Brain microvascular endothelial cell (primary cell): ENCODE results near the gene SLC29A1.

Experiments
- DNase-seq: peaks from one replicate; pipeline ENCODE4 v3.0.0-alpha.2; 2020
- H3K27ac ChIP-seq: fragments of 250-450 bp; sonication (Bioruptor Pico); 2 replicates; pipeline ENCODE4 v1.5.1; 2020; ENCODE audit warnings: mild to moderate bottlenecking, moderate library complexity
- H3K27me3 ChIP-seq: fragments of 250-450 bp; sonication (Bioruptor Pico); replicated peaks from 2 replicates; pipeline ENCODE4 v1.5.1; 2020; ENCODE audit warnings: mild to moderate bottlenecking
- H3K36me3 ChIP-seq: fragments of 250-450 bp; sonication (Bioruptor Pico); replicated peaks from 2 replicates; pipeline ENCODE4 v1.5.1; 2020; ENCODE audit warnings: mild to moderate bottlenecking
- H3K4me3 ChIP-seq: 2 replicates; pipeline ENCODE4 v1.5.1; 2011; ENCODE audit warnings: low read depth, mild to moderate bottlenecking, control low read depth, low read length, moderate library complexity
- in situ Hi-C: cut with HindIII; loops from 2 replicates; pipeline ENCODE4 v1.10.0; 2017; ENCODE audit warnings: low sequenced_read_pairs, low pct_ligation_motif_present
- TF ChIP-seq, protein P1 (sequence below): IDR thresholded peaks from 2 replicates; pipeline ENCODE4 v1.5.1; 2011; ENCODE audit warnings: low read depth, mild to moderate bottlenecking, moderate library complexity, low read length, control low read depth, inconsistent platforms; ENCODE audit errors: missing control alignments

SLC29A1 gene

GRCh38 chr6:44273617-44274016 is 50.2 kb downstream of the SLC29A1 start:
- H3K36me3 ChIP-seq: no peaks in the 10 kb centered on the region
- no peak overlapping the region for H3K27ac ChIP-seq
- H3K4me3 ChIP-seq: no peak overlapping the region
- in situ Hi-C loops: no loop called here
- no peak for DNase-seq
- H3K27me3 ChIP-seq: peaks cover 51% of the 10 kb centered on the region
- TF ChIP-seq, protein P1, sequence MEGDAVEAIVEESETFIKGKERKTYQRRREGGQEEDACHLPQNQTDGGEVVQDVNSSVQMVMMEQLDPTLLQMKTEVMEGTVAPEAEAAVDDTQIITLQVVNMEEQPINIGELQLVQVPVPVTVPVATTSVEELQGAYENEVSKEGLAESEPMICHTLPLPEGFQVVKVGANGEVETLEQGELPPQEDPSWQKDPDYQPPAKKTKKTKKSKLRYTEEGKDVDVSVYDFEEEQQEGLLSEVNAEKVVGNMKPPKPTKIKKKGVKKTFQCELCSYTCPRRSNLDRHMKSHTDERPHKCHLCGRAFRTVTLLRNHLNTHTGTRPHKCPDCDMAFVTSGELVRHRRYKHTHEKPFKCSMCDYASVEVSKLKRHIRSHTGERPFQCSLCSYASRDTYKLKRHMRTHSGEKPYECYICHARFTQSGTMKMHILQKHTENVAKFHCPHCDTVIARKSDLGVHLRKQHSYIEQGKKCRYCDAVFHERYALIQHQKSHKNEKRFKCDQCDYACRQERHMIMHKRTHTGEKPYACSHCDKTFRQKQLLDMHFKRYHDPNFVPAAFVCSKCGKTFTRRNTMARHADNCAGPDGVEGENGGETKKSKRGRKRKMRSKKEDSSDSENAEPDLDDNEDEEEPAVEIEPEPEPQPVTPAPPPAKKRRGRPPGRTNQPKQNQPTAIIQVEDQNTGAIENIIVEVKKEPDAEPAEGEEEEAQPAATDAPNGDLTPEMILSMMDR: no peak

DNA sequence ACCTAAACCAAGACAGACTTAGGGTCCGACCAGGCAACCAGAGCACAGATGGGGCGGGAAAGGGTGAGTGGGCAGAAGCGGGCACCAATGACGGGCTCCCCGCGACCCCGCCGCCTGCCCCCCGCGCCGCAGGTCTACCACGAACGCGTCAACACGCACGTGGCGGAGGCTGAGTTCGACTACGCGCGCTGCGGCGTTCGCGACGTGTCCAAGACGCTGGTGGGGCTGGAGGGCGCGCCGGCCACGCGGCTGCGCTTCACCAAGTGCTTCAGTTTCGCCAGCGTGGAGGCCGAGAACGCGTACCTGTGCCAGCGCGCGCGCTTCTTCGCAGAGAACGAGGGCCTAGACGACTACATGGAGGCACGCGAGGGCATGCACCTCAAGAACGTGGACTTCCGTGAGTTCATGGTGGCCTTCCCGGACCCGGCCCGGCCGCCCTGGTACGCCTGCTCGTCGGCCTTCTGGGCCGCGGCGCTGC is 51.9 kb downstream of the SLC29A1 start:
- in situ Hi-C loops: no loop called here
- H3K27ac ChIP-seq: no peak overlapping the region
- H3K27me3 ChIP-seq: peaks cover 35% of the 10 kb centered on the region
- no peaks in the 10 kb centered on the region for H3K36me3 ChIP-seq
- TF ChIP-seq, protein P1: no peak
- no peak overlapping the region for H3K4me3 ChIP-seq
- DNase-seq: no peak

DNA sequence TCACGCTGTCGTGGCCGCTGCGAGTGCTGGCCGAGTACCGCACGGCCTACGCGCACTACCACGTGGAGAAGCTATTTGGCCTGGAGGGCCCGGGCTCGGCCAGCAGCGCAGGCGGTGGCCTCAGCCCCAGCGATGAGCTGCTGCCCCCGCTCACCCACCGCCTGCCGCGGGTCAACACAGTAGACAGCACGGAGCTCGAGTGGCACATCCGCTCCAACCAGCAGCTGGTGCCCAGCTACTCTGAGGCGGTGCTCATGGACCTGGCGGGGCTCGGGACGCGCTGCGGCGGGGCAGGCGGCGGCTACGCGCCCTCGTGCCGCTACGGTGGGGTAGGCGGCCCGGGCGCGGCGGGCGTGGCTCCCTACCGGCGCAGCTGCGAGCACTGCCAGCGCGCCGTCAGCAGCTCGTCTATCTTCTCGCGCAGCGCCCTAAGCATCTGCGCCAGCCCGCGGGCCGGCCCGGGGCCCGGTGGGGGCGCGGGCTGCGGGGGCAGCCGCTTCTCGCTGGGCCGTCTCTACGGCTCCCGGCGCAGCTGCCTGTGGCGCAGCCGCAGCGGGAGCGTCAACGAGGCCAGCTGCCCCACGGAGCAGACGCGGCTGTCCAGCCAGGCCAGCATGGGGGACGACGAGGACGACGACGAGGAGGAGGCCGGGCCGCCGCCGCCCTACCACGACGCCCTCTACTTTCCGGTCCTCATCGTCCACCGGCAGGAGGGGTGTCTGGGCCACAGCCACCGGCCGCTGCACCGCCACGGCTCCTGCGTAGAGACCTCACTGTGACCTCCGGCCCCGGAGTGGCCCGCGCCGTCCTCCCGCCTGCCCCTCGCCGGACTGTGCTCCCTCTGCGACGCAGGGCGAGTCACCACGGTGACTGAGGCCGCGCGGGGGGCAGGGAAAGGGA is 52.6 kb downstream of the SLC29A1 start:
- no peaks in the 10 kb centered on the region for H3K36me3 ChIP-seq
- no peak for DNase-seq
- no peak overlapping the region for H3K27ac ChIP-seq
- H3K4me3 ChIP-seq: peak overlapping the region; percentile 15
- peaks cover 35% of the 10 kb centered on the region for H3K27me3 ChIP-seq
- in situ Hi-C loops: no loop called here
- TF ChIP-seq, protein P1: no peak

- Histone ChIP-seq H3K4me3 (no peak overlapping the region), H3K27me3 (peaks cover 28% of the 10 kb centered on the region)
These were observed 53.6 kb downstream of the SLC29A1 start for GRCh38 chr6:44276667-44277640.

GRCh38 chr6:44277763-44278162 is 54.4 kb downstream of the SLC29A1 start:
- no peak overlapping the region for H3K4me3 ChIP-seq
- TF ChIP-seq, protein P1: no peak
- in situ Hi-C loops: no loop called here
- no peaks in the 10 kb centered on the region for H3K36me3 ChIP-seq
- H3K27ac ChIP-seq: no peak overlapping the region
- no peak for DNase-seq
- H3K27me3 ChIP-seq: peaks cover 23% of the 10 kb centered on the region

More at GRCh38 chr6:44276667-44277640, 53.6 kb downstream of the SLC29A1 start:
- in situ Hi-C loops: no loop called here
- DNase-seq: no peak
- TF ChIP-seq, protein P1: no peak
- no peak overlapping the region for H3K27ac ChIP-seq
- no peaks in the 10 kb centered on the region for H3K36me3 ChIP-seq
